ENCODE results near the gene OSBPL10. TPM values are rescaled to one million over a fixed set of nuclear protein-coding genes. Genes with fewer than 3 reads are reported as not detected.
"Not testable (repeated sequence)": the region's sequence is repeated elsewhere in the genome, so short reads cannot be mapped to it uniquely, and the experiment has no call there.

OSBPL10 gene
- total RNA-seq, 1 experiment from 2014 or later: 28.1 TPM

GRCh38 chr3:31992995-31993394, 11.9 kb upstream of the OSBPL10 start:
- not testable (repeated sequence) for DNase-seq (ENCODE audit: low read depth)

- DNase-seq (ENCODE audit: low read depth): no peak
Measured at GRCh38 chr3:31988271-31988670, 7.2 kb upstream of the OSBPL10 start.

DNA sequence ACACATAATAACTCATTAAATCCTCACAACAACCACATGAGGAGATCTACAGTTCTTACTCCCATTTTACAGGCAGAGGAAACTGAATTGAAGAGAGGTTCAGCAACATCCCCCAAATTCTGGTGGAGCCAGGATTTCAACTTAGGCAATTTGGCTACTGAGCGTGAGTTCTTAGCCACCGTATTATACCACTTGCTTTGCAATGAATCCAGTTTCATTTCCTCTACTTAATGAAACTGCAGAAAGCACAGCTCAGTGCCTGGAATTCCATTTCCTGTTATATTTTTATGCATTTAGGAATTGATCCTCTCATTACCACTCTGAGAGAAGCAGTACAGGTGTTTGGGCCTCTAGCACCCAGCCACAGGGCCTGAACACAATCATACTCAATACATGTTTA, 4.8 kb upstream of the OSBPL10 start:
- DNase-seq (ENCODE audit: low read depth): no peak

- DNase-seq (ENCODE audit: low read depth): no peak
Measured at GRCh38 chr3:31984321-31984720, 3.3 kb upstream of the OSBPL10 start.

- peak; percentile 67 for DNase-seq (ENCODE audit: low read depth)
Measured at GRCh38 chr3:31980530-31981205, 394 bp downstream of the OSBPL10 start.

- DNase-seq (ENCODE audit: low read depth): no peak
Measured at GRCh38 chr3:31979001-31979697, 1.9 kb downstream of the OSBPL10 start.

DNA sequence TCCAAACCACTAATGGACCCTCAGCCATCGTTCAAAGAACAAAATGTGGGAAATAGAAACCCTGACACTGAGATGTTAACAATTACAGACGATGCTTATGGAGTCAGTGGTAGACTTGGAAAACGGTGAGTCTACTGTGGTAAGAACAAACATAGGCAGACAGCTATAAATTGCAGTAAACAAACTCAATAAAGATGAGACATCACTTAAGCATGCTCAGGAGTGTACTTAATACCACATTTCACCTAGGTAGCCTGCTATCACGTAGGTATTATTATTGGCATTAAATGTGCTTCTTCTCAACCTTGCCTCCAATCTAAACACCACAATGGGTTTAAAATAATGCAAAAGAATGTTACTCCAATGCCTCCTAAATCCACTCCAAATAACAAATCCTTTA, 2.5 kb downstream of the OSBPL10 start:
- DNase-seq (ENCODE audit: low read depth): no peak

DNA sequence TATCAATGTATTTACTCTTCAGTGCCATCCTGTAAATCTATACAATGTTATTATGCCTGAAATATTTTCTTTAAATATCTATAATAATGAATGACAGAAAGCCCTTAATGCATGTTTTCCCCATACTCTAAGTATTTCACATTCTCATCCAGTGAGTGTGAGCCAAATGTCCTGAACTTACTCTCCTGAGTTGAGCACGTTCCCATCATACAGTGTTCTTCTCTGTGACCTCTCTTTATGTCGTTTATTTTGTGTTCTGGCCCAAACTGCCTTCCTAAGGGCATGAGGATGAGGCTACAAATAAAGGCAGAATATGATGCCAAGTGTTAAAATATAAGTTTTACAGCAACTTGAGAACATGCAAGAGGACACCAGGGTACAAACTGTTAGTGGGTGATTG, 3.3 kb downstream of the OSBPL10 start:
- no peak for DNase-seq (ENCODE audit: low read depth)

DNA sequence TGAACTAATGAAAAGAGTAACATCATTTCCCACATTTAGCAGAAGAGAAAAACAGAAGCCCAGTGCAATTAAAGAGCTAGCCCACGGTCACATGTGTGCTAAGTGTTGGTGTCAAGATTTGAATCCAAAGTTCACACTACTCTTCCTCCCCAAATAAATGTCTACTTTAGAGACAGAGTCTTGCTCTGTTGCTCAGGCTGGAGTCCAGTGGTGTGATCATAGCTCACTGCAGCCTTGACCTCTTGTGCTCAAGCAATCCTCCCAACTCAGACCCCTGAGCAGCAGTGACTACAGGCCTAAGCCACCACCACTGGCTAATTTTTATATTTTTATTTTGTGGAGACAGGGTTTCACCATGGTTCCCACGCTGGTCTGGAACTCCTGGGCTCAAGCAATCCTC, 4.8 kb downstream of the OSBPL10 start:
- no peak for DNase-seq (ENCODE audit: low read depth)

GRCh38 chr3:31974964-31975363, 6.1 kb downstream of the OSBPL10 start:
- no peak for DNase-seq (ENCODE audit: low read depth)

- DNase-seq (ENCODE audit: low read depth): no peak
Measured at GRCh38 chr3:31974471-31974870, 6.6 kb downstream of the OSBPL10 start.

DNA sequence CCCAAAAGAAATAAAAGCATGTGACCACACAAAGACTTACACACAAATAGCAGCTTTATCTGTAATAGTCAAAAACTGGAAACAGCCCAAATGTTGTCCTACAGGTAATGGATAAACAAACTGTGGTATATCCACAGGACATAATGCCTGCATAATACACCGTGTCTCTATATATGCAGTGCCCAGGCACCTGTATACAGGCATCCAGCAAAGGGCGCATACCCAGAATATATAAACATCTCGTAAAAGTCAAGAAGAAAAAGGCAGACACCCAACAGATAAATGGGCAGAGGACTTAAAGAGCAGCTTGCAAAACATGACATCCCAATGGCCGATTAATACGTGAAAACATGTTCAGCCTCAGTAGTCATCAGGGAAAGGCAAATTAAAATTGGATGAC, 7.2 kb downstream of the OSBPL10 start:
- no peak for DNase-seq (ENCODE audit: low read depth)

GRCh38 chr3:31973081-31973480, 8.0 kb downstream of the OSBPL10 start:
- no peak for DNase-seq (ENCODE audit: low read depth)

DNA sequence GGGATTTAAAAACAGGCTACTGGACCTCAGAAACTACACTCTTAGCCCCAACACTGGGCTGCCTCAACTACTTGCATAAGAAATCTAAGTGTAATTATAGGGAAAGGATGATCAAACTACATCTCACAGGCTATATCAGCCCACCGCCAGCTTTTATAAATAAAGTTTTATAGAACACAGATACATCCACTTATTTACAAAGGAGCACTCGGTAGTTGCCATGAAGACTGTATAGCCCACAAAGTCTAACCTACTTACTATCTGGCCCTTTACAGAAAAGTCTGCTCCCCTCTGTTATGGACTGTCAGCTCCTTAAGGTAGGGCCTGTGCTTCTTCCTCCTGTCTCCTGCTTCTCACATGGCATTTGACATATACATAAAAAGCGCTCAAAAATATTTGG, 9.5 kb downstream of the OSBPL10 start:
- no peak for DNase-seq (ENCODE audit: low read depth)

GRCh38 chr3:31968927-31969418, 12.1 kb downstream of the OSBPL10 start:
- DNase-seq (ENCODE audit: low read depth): peak; percentile 99

DNA sequence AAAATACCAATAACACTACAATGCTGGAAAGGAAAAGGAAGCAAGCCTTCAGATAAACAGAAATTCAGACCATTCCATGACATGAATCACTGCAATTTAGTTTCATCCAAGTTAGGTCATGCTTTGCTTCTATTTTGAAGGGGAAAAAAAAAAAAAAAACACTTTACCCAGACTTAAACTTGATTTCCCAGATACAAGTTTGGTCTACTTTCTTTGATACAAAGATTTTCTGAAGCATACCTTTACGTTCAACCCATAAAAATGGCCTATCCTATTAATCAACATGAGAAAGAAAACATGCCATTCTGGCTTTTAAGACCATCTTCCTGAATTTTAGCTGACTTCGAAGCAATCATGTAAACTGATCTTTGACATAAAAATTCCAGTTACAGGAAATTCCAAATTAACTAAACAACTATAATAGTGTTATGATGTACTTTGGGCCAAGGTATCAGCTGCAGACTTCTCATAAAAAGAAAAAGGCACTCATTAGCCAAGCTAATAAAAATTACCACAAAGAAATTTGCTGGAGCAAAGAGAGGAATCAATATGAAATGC, 12.6 kb downstream of the OSBPL10 start:
- DNase-seq (ENCODE audit: low read depth): peak; percentile 70

- DNase-seq (ENCODE audit: low read depth): no peak
Measured at GRCh38 chr3:31967592-31967991, 13.5 kb downstream of the OSBPL10 start.

DNA sequence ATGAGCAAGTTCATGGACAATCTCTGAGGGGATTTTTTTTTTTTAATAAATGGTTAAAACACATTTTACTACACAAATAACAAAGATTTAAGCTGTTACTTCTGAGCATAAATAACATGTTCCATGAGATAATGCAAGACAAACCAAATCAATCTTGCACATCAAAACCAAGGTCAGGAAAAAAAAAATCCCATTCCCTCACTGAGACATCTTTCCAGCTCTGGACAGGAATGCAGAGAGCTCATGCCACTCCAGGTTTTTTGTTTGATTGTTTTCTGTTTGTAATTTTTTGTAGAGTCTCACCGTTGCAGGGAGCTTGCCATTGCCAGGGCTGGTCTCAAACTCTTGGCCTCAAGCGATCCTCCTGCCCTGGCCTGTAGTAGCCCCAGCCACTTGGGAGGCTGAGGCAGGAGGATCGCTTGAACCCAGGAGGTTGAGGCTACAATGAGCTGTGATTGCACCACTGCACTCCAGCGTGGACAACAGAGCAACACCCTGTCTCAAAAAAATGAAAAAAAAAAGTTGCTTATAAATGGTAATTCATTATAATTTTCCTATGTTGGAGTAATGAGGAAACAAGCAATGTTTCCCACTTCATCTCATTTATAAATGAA, 14.0 kb downstream of the OSBPL10 start:
- DNase-seq (ENCODE audit: low read depth): no peak

DNA sequence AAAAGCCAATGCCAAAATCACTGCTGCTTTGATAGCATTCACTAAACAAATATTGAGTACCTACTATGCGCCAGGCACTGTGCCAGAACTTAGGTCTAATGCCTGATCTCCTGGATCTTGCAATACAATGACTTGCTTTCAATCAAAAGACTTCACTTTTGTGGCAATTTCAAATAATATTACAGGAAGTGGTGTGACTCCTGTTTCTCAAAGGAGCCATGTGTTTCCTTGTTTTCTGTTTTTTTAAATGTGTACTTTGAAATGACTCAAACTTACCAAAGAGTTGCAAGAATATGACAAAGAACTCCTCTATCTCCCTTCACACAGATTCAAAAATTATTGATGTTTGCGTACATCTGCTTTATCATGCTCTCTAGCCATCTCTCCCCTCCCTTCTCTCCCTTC, 18.3 kb downstream of the OSBPL10 start:
- DNase-seq (ENCODE audit: low read depth): peak; percentile 86

GRCh38 chr3:31960793-31961431, 20.1 kb downstream of the OSBPL10 start:
- peak; percentile 80 for DNase-seq (ENCODE audit: low read depth)

- no peak for DNase-seq (ENCODE audit: low read depth)
Measured at GRCh38 chr3:31959951-31960792, 20.9 kb downstream of the OSBPL10 start.

Measured in HT1080 (cell line).